Panc1 (cell line): ENCODE results near the gene FDXR. TPM values are rescaled to one million over a fixed set of nuclear protein-coding genes. Genes with fewer than 3 reads are reported as not detected.

Source experiments
- ATAC-seq: fragments of 200-7000 bp; cut with Tn5 transposase; 2 replicates; pipeline ENCODE4 v1.9.1; 2020; ENCODE audit warnings: mild to moderate bottlenecking, moderate library complexity
- BruUV-seq: library from RNA; stranded (reverse); fragments of 400-500 nt; replicated peaks from 2 replicates; lab custom pipeline; 2021; lab: Mats Ljungman, UMichigan
- CTCF ChIA-PET: fragments of 300-600 bp; sonication (Branson Sonifier 250); formaldehyde crosslinking; loops from one replicate; lab custom pipeline; 2022; ENCODE audit warnings: antibody characterized with exemption; lab: Charles Lee
- POLR2A ChIA-PET: fragments of 300-600 bp; sonication (Branson Sonifier 250); formaldehyde crosslinking; loops from one replicate; lab custom pipeline; 2022; ENCODE audit warnings: antibody characterized with exemption; lab: Charles Lee
- DNase-seq: peaks from one replicate; pipeline ENCODE4 v3.0.0-alpha.2; 2010; ENCODE audit warnings: low read depth, low spot score
- H3K27ac ChIP-seq: 2 replicates; pipeline ENCODE4 v1.5.1; 2011; ENCODE audit warnings: mild to moderate bottlenecking, low read length, inconsistent platforms
- H3K27me3 ChIP-seq: fragments of 200-500 bp; sonication (Bioruptor generic); 2 replicates; pipeline ENCODE4 v1.6.0; 2014; ENCODE audit warnings: low read length, inconsistent platforms; ENCODE audit not compliant: control insufficient read depth, insufficient read depth
- H3K36me3 ChIP-seq: fragments of 200-500 bp; sonication (Bioruptor generic); 2 replicates; pipeline ENCODE4 v1.5.1; 2014; ENCODE audit warnings: inconsistent platforms, mild to moderate bottlenecking, low read length, moderate library complexity; ENCODE audit not compliant: control insufficient read depth, insufficient read depth
- H3K4me1 ChIP-seq: 2 replicates; pipeline ENCODE4 v1.5.1; 2011; ENCODE audit warnings: inconsistent platforms, mild to moderate bottlenecking, low read length, moderate library complexity; ENCODE audit not compliant: control insufficient read depth, insufficient read depth
- H3K4me3 ChIP-seq, 2 experiments: 2 replicates each; pipeline ENCODE4 v1.5.1; 2011 to 2012; ENCODE audit warnings: low read depth in 2 of 2, low read length in 2 of 2, mild to moderate bottlenecking in 2 of 2, inconsistent platforms in 1 of 2, moderate library complexity in 1 of 2
- H3K9me3 ChIP-seq: fragments of 200-500 bp; sonication (Bioruptor generic); 2 replicates; pipeline ENCODE4 v1.5.1; 2014; ENCODE audit warnings: low read depth, mild to moderate bottlenecking, inconsistent platforms, low read length, moderate library complexity; ENCODE audit not compliant: control insufficient read depth, insufficient read depth
- POLR2AphosphoS5 ChIP-seq: IDR thresholded peaks from 2 replicates; pipeline ENCODE4 v1.6.1; 2012; ENCODE audit warnings: mild to moderate bottlenecking, low read depth, low read length, moderate library complexity
- REST ChIP-seq, 2 experiments: IDR thresholded peaks; 2 replicates each; pipeline ENCODE4 v1.6.1; 2011 to 2012; ENCODE audit warnings: low read depth in 2 of 2, control low read depth in 1 of 2, low read length in 1 of 2, mild to moderate bottlenecking in 1 of 2, moderate library complexity in 1 of 2; ENCODE audit not compliant: insufficient read depth in 1 of 2
- SIN3A ChIP-seq: IDR thresholded peaks from 2 replicates; pipeline ENCODE4 v1.6.1; 2012; ENCODE audit warnings: low read depth, mild to moderate bottlenecking, low read length, moderate library complexity, borderline replicate concordance; ENCODE audit not compliant: insufficient read depth
- TCF7L2 ChIP-seq: IDR thresholded peaks from 2 replicates; pipeline ENCODE4 v1.6.1; 2011; ENCODE audit warnings: mild to moderate bottlenecking, low read depth, low read length, inconsistent platforms
- in situ Hi-C: cut with HindIII; loops from 2 replicates; pipeline ENCODE4 v1.10.0; 2016; ENCODE audit warnings: low sequenced_read_pairs, low pct_unique_long_range_greater_than_20kb
- intact Hi-C: fragments of 100-400 bp; cut with micrococcal nuclease; formaldehyde crosslinking; loops from one replicate; pipeline ENCODE4 v1.10.0; 2022; ENCODE audit not compliant: unreplicated experiment
- total RNA-seq: library from RNA; stranded (reverse); gene quantifications from one replicate; pipeline ENCODE4 v1.2.1, GENCODE V29; 2021; ENCODE audit not compliant: unreplicated experiment
- TF ChIP-seq, protein P1 (sequence below): fragments of 450-650 bp; IDR thresholded peaks from 2 replicates; pipeline ENCODE4 v1.5.1; 2017; ENCODE audit warnings: mild to moderate bottlenecking

Gene FDXR
- total RNA-seq, 1 experiment from 2014 or later: 21.8 TPM

DNA sequence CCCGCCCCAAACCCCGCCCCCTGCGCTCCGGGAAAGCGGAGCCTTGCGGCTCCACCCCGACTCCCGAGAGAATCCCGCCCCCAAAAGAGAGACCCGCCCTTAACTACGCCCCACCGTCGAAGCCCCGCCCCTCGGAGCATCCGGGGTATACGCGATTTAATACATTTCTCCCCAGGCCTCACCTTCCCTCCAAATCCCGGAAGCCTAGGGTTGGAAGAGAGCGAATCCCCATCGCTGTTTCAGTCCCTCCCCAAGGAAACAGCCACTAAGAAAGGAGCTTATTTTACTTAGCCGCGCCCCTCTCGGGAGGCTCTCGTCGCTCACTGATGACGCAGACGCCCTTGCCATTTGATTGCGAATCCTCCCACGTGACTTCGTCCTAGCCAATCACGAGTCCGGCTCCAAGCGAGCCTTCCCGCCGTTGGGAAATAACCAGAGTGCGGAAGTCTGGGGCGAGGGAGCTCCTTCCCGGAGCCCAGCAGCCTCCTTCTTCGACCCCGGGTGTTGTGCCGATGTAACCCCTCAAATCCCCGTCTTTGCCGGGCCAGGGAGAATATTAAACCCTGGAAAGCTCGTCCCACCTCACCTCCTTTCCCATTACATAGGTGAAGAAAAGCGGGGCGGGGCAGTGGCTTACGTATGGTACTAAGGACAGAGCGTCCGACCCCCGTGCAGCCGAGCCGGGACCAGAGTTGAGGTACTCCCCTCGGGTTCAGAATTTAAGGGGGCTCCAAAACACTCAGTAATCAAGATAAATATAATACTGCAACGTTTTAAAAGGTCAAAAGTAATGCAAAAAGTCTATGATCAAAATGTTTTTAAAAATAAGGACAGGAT is 461 bp upstream of the FDXR start:
- H3K36me3 ChIP-seq: peaks cover 9% of the 10 kb centered on the region; the same call in 1 of the 2 replicates
- H3K4me3 ChIP-seq: peak overlapping the region; percentile 83 to 86
- in situ Hi-C loops (no loop called here), intact Hi-C loops (no loop called here)
- TF ChIP-seq POLR2AphosphoS5: peak; percentile 99
- TF ChIP-seq, protein P1, sequence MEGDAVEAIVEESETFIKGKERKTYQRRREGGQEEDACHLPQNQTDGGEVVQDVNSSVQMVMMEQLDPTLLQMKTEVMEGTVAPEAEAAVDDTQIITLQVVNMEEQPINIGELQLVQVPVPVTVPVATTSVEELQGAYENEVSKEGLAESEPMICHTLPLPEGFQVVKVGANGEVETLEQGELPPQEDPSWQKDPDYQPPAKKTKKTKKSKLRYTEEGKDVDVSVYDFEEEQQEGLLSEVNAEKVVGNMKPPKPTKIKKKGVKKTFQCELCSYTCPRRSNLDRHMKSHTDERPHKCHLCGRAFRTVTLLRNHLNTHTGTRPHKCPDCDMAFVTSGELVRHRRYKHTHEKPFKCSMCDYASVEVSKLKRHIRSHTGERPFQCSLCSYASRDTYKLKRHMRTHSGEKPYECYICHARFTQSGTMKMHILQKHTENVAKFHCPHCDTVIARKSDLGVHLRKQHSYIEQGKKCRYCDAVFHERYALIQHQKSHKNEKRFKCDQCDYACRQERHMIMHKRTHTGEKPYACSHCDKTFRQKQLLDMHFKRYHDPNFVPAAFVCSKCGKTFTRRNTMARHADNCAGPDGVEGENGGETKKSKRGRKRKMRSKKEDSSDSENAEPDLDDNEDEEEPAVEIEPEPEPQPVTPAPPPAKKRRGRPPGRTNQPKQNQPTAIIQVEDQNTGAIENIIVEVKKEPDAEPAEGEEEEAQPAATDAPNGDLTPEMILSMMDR: no peak
- TF ChIP-seq SIN3A: peak; percentile 94; the same call in 1 of the 2 replicates
- 0 out of 4 replicates have a peak, but pooled peaks of 1 of the 2 experiments have one; percentile 47 for TF ChIP-seq REST (IDR thresholded peaks at IDR 0.05; ENCODE audit: insufficient read depth in 1 of 2, low read depth in 2 of 2, low read length in 1 of 2)
- peaks cover 9% of the 10 kb centered on the region for H3K4me1 ChIP-seq
- TSS peak; percentile 99 for BruUV-seq
- peak; percentile 98 for DNase-seq
- ChIA-PET CTCF (interaction anchor here (0.5 to 1.9 kb wide), 12 partner anchors 8 to 1569 kb away, joined by 3 to 19 read pairs (median 5); partner anchors contain the start of genes OTOP2 and USH1G), POLR2A (interaction anchor here (0.5 to 1.2 kb wide), 10 partner anchors 11 to 447 kb away, joined by 3 to 13 read pairs (median 4); partner anchors contain the start of gene HID1)
- peak; percentile 97 for ATAC-seq
- H3K27me3 ChIP-seq: no peaks in the 10 kb centered on the region
- no peaks in the 10 kb centered on the region for H3K9me3 ChIP-seq
- H3K27ac ChIP-seq: peak overlapping the region; percentile 97

GRCh38 chr17:74871356-74872076 is 1.3 kb downstream of the FDXR start:
- H3K4me3 ChIP-seq: peak overlapping the region; percentile 83 to 86; a peak in 2 of 4 replicates
- CTCF ChIA-PET: no interaction called here
- no peak overlapping the region for H3K27ac ChIP-seq
- peaks cover 9% of the 10 kb centered on the region; the same call in 1 of the 2 replicates for H3K36me3 ChIP-seq
- H3K27me3 ChIP-seq: no peaks in the 10 kb centered on the region
- POLR2A ChIA-PET: no interaction called here
- no peak for TF ChIP-seq REST (IDR thresholded peaks at IDR 0.05; ENCODE audit: insufficient read depth in 1 of 2, low read depth in 2 of 2, low read length in 1 of 2)
- TF ChIP-seq POLR2AphosphoS5: no peak
- TF ChIP-seq TCF7L2: no peak
- no peak for TF ChIP-seq SIN3A
- TF ChIP-seq, protein P1: no peak
- ATAC-seq: no peak
- in situ Hi-C loops: no loop called here
- no TSS peak for BruUV-seq
- intact Hi-C loops: no loop called here
- no peak for DNase-seq
- peaks cover 9% of the 10 kb centered on the region for H3K4me1 ChIP-seq
- no peaks in the 10 kb centered on the region for H3K9me3 ChIP-seq
